K562 (cell line): ENCODE data around the gene PPP2R3B. TPM values are rescaled to one million over a fixed set of nuclear protein-coding genes. Genes with fewer than 3 reads are reported as not detected.

Experiments
- ATAC-seq: fragments of 200-7000 bp; cut with Tn5 transposase; 3 replicates; pipeline ENCODE4 v1.9.1; 2020; ENCODE audit warnings: moderate library complexity
- BruUV-seq: library from RNA; stranded (reverse); fragments of 400-500 nt; replicated peaks from 2 replicates; lab custom pipeline; 2021; lab: Mats Ljungman, UMichigan
- CTCF ChIA-PET: fragments of 300-600 bp; formaldehyde crosslinking; extraction: SDS; loops from one replicate; lab custom pipeline; 2021; ENCODE audit warnings: low intra/inter-chr PET ratio; lab: Yijun Ruan, JAX
- POLR2A ChIA-PET: fragments of 300-600, 350-650 bp; sonication (Branson Sonifier 250); formaldehyde crosslinking; extraction: SDS; loops from one replicate; lab custom pipeline; 2021; ENCODE audit warnings: antibody characterized with exemption, inconsistent platforms; lab: Yijun Ruan, JAX
- DNase-seq, 4 experiments: peaks; one replicate each; pipeline versions ENCODE4 v3.0.0 to v3.0.0-alpha.2; 2011 to 2018; ENCODE audit warnings: low spot score in 3 of 4, mixed read lengths in 3 of 4; ENCODE audit errors: extremely low read depth in 1 of 4
- FAIRE-seq: peaks from 2 replicates; lab custom pipeline; 2011; peaks lifted over from hg19 to GRCh38; lab: Jason Lieb, UNC
- H2AFZ ChIP-seq: 2 replicates; pipeline ENCODE4 v1.6.0; 2011; ENCODE audit warnings: low read depth, low read length, control low read depth, inconsistent platforms
- H3K27ac ChIP-seq: fragments of 200-600 bp; 3 replicates; pipeline ENCODE4 v1.8.0; 2011; ENCODE audit warnings: low read depth, mild to moderate bottlenecking, control low read depth, inconsistent platforms, low read length, moderate library complexity, mixed read lengths; ENCODE audit errors: extremely low read depth
- H3K27me3 ChIP-seq, 2 experiments: fragments of 300-600 bp in 1 of 2; 2 replicates in 1 of 2; 3 replicates in 1 of 2; pipeline versions ENCODE4 v1.6.0 to v1.8.0; 2011; ENCODE audit warnings: inconsistent platforms in 2 of 2, low read length in 2 of 2, mild to moderate bottlenecking in 1 of 2, mixed read lengths in 1 of 2, moderate library complexity in 1 of 2; ENCODE audit not compliant: control insufficient read depth in 2 of 2, insufficient read depth in 2 of 2
- H3K36me3 ChIP-seq: fragments of 300-600 bp; 3 replicates; pipeline ENCODE4 v1.8.0; 2011; ENCODE audit warnings: mild to moderate bottlenecking, low read length, inconsistent platforms; ENCODE audit not compliant: control insufficient read depth, insufficient read depth
- H3K4me1 ChIP-seq, 2 experiments: fragments of 200-600 bp in 1 of 2; replicated peaks in 1 of 2; 2 replicates in 1 of 2; 3 replicates in 1 of 2; pipeline versions ENCODE4 v1.5.1 to v1.8.0; 2011; ENCODE audit warnings: inconsistent platforms in 2 of 2, low read length in 2 of 2, mild to moderate bottlenecking in 1 of 2, mixed read lengths in 1 of 2, moderate library complexity in 1 of 2; ENCODE audit not compliant: control insufficient read depth in 2 of 2, insufficient read depth in 2 of 2
- H3K4me2 ChIP-seq: 2 replicates; pipeline ENCODE4 v1.6.1; 2011; ENCODE audit warnings: low read length, control low read depth, inconsistent platforms, mixed read lengths; ENCODE audit not compliant: insufficient read depth
- H3K4me3 ChIP-seq: fragments of 200-600 bp; sonication (generic), shearing (Covaris generic); 2 replicates; pipeline ENCODE4 v1.5.1; 2016; ENCODE audit warnings: control low read depth, inconsistent platforms
- H3K79me2 ChIP-seq: fragments of 200-600 bp; 3 replicates; pipeline ENCODE4 v1.8.0; 2011; ENCODE audit warnings: low read length, inconsistent platforms; ENCODE audit not compliant: control insufficient read depth, insufficient read depth
- H3K9ac ChIP-seq, 2 experiments: 2 replicates each; pipeline versions ENCODE4 v1.6.0 to v1.6.1; 2011; ENCODE audit warnings: low read depth in 2 of 2, low read length in 2 of 2, control low read depth in 1 of 2, inconsistent platforms in 1 of 2, mild to moderate bottlenecking in 1 of 2, mixed read lengths in 1 of 2; ENCODE audit not compliant: insufficient read depth in 1 of 2
- H3K9me1 ChIP-seq: one replicate; pipeline ENCODE4 v1.6.0; 2011; ENCODE audit warnings: inconsistent platforms, mild to moderate bottlenecking, low read length, moderate library complexity; ENCODE audit not compliant: control insufficient read depth, insufficient read depth
- H3K9me3 ChIP-seq: replicated peaks from 2 replicates; pipeline ENCODE4 v1.5.1; 2011; ENCODE audit warnings: low read depth, low read length, inconsistent platforms; ENCODE audit not compliant: control insufficient read depth, insufficient read depth
- H4K20me1 ChIP-seq: replicated peaks from 2 replicates; pipeline ENCODE4 v1.6.1; 2011; ENCODE audit warnings: low read length, inconsistent platforms, mixed read lengths; ENCODE audit not compliant: control insufficient read depth, insufficient read depth
- POLR2AphosphoS5 ChIP-seq: IDR thresholded peaks from 2 replicates; pipeline ENCODE4 v1.6.1; 2011; ENCODE audit warnings: mild to moderate bottlenecking, low read depth, low read length, moderate library complexity; ENCODE audit not compliant: control insufficient read depth, insufficient read depth
- STAG1 ChIP-seq: sonication (generic); formaldehyde crosslinking; IDR thresholded peaks from 2 replicates; pipeline ENCODE4 v1.5.0; 2020; ENCODE audit warnings: missing genetic modification reagents, borderline replicate concordance
- ZSCAN29 ChIP-seq: fragments of 450-650 bp; IDR thresholded peaks from 2 replicates; pipeline ENCODE4 v1.6.1; 2017
- WGBS: fragments of 100-300 bp; shearing (Covaris generic); methylation state at CpG from one replicate; pipeline ENCODE4 v1.1.6; 2016; ENCODE audit warnings: low coverage, mixed read lengths; ENCODE audit not compliant: insufficient coverage; ENCODE audit errors: missing lambda C conversion rate; 5-methylcytosine and 5-hydroxymethylcytosine counted together
- in situ Hi-C: fragments of 300-500 bp; cut with MboI; formaldehyde crosslinking; loops from 4 replicates; pipeline ENCODE4 v1.15.0; 2018; ENCODE audit warnings: inconsistent platforms, mixed read lengths
- intact Hi-C: fragments of 100-400 bp; cut with micrococcal nuclease; formaldehyde crosslinking; loops from 2 replicates; pipeline ENCODE4 v1.14.2; 2022
- polyA plus RNA-seq, 8 experiments: library from polyadenylated mRNA; depleted of rRNA in 4 of 8; stranded (reverse) in 5 of 8; unstranded in 3 of 8; fragments of >200 nt; fragmentation: Nextera tagmentation in 2 of 8; fragmentation: Illumina TruSeq in 1 of 8; extraction: Ambion mirVana in 2 of 8; extraction: Trizol in 1 of 8; gene quantifications; 2 replicates each; pipeline versions ENCODE4 v1.2.1 to v1.2.3, GENCODE V29; 2011 to 2014; ENCODE audit warnings: inconsistent platforms in 1 of 8, missing spikeins in 1 of 8
- total RNA-seq, 7 experiments: library from RNA; depleted of rRNA in 6 of 7; stranded (reverse); fragments of >200 nt in 6 of 7; fragmentation: Illumina TruSeq in 2 of 7; extraction: Trizol in 2 of 7; gene quantifications; 2 replicates each; pipeline versions ENCODE4 v1.2.1 to v1.2.3, GENCODE V29; 2011 to 2021; ENCODE audit warnings: low replicate concordance in 1 of 7
- TF ChIP-seq, protein P1 (sequence below): fragments of 250-450 bp; sonication (Bioruptor Pico); IDR thresholded peaks from 2 replicates; pipeline ENCODE4 v1.4.0; 2020; ENCODE audit warnings: mild to moderate bottlenecking, moderate library complexity, borderline replicate concordance
- TF ChIP-seq, protein P2 (sequence below), 2 experiments: fragments of 150-350 bp in 1 of 2; IDR thresholded peaks; 2 replicates each; pipeline ENCODE4 v1.6.1; 2012 to 2016; ENCODE audit warnings: low read depth in 2 of 2, low read length in 2 of 2, mild to moderate bottlenecking in 1 of 2, moderate library complexity in 1 of 2
- TF ChIP-seq, protein P3 (sequence below): fragments of 150-350 bp; IDR thresholded peaks from 2 replicates; pipeline ENCODE4 v1.6.1; 2014; ENCODE audit warnings: low read depth, mild to moderate bottlenecking, low read length, borderline replicate concordance

Gene PPP2R3B
- total and polyA plus RNA-seq, 9 of the 15 experiments (the other 6 are each of a cell fraction or from before 2014, with no cell fraction given) = 0.04 to 18.2 (median 8.2) TPM; not detected in 1

DNA sequence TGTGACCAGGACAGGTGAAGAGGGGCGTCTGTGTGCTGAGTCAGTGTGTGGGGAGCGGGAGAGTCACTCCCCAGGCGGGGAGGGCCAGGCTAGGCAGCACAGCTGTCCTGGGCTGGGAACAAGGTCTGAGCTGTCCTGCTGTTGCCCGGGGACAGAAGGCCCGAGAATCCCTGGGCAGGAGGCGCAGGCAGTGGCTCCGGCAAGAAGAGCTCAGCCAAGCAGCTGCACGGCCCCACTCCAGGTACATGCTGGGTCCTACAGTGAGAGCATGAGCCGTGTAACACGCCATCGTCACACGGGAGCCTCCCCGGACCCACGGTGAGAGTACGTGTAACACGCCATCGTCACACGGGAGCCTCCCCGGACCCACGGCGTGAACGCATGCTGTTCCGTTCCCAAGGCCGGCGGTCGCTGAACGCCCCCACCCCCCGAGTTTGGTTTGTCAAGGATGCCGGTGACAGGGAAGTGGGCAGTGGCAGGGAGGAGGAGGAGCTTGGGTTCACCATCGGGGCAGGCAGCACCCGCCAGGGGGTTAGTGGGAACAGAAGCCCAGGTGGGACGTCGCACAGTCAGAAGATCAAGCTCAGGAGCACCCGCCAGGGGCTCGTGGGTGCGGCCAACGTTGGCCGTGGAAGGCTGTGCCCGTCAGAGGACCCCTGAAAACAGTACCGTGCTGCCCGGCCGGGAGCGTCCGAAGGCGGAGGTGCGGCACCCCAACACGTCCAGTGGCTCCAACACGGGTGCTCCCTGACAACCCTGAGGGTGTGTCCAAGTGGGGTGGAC is 15.6 kb downstream of the PPP2R3B start:
- no peaks in the 10 kb centered on the region for H3K9me1 ChIP-seq
- no peaks in the 10 kb centered on the region for H4K20me1 ChIP-seq
- TF ChIP-seq STAG1 (CRISPR knock-in tag) = no peak
- TF ChIP-seq, protein P1, sequence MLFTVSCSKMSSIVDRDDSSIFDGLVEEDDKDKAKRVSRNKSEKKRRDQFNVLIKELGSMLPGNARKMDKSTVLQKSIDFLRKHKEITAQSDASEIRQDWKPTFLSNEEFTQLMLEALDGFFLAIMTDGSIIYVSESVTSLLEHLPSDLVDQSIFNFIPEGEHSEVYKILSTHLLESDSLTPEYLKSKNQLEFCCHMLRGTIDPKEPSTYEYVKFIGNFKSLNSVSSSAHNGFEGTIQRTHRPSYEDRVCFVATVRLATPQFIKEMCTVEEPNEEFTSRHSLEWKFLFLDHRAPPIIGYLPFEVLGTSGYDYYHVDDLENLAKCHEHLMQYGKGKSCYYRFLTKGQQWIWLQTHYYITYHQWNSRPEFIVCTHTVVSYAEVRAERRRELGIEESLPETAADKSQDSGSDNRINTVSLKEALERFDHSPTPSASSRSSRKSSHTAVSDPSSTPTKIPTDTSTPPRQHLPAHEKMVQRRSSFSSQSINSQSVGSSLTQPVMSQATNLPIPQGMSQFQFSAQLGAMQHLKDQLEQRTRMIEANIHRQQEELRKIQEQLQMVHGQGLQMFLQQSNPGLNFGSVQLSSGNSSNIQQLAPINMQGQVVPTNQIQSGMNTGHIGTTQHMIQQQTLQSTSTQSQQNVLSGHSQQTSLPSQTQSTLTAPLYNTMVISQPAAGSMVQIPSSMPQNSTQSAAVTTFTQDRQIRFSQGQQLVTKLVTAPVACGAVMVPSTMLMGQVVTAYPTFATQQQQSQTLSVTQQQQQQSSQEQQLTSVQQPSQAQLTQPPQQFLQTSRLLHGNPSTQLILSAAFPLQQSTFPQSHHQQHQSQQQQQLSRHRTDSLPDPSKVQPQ = no peak
- TF ChIP-seq, protein P2, sequence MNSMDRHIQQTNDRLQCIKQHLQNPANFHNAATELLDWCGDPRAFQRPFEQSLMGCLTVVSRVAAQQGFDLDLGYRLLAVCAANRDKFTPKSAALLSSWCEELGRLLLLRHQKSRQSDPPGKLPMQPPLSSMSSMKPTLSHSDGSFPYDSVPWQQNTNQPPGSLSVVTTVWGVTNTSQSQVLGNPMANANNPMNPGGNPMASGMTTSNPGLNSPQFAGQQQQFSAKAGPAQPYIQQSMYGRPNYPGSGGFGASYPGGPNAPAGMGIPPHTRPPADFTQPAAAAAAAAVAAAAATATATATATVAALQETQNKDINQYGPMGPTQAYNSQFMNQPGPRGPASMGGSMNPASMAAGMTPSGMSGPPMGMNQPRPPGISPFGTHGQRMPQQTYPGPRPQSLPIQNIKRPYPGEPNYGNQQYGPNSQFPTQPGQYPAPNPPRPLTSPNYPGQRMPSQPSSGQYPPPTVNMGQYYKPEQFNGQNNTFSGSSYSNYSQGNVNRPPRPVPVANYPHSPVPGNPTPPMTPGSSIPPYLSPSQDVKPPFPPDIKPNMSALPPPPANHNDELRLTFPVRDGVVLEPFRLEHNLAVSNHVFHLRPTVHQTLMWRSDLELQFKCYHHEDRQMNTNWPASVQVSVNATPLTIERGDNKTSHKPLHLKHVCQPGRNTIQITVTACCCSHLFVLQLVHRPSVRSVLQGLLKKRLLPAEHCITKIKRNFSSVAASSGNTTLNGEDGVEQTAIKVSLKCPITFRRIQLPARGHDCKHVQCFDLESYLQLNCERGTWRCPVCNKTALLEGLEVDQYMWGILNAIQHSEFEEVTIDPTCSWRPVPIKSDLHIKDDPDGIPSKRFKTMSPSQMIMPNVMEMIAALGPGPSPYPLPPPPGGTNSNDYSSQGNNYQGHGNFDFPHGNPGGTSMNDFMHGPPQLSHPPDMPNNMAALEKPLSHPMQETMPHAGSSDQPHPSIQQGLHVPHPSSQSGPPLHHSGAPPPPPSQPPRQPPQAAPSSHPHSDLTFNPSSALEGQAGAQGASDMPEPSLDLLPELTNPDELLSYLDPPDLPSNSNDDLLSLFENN (IDR thresholded peaks at IDR 0.05; ENCODE audit: low read depth in 2 of 2, low read length in 2 of 2) = no peak
- TF ChIP-seq ZSCAN29 = no peak
- TF ChIP-seq, protein P3, sequence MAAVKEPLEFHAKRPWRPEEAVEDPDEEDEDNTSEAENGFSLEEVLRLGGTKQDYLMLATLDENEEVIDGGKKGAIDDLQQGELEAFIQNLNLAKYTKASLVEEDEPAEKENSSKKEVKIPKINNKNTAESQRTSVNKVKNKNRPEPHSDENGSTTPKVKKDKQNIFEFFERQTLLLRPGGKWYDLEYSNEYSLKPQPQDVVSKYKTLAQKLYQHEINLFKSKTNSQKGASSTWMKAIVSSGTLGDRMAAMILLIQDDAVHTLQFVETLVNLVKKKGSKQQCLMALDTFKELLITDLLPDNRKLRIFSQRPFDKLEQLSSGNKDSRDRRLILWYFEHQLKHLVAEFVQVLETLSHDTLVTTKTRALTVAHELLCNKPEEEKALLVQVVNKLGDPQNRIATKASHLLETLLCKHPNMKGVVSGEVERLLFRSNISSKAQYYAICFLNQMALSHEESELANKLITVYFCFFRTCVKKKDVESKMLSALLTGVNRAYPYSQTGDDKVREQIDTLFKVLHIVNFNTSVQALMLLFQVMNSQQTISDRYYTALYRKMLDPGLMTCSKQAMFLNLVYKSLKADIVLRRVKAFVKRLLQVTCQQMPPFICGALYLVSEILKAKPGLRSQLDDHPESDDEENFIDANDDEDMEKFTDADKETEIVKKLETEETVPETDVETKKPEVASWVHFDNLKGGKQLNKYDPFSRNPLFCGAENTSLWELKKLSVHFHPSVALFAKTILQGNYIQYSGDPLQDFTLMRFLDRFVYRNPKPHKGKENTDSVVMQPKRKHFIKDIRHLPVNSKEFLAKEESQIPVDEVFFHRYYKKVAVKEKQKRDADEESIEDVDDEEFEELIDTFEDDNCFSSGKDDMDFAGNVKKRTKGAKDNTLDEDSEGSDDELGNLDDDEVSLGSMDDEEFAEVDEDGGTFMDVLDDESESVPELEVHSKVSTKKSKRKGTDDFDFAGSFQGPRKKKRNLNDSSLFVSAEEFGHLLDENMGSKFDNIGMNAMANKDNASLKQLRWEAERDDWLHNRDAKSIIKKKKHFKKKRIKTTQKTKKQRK = no peak
- no peak for TF ChIP-seq POLR2AphosphoS5
- H3K9me3 ChIP-seq = no peaks in the 10 kb centered on the region
- H3K27me3 ChIP-seq = no peaks in the 10 kb centered on the region
- no peak overlapping the region for H3K4me3 ChIP-seq
- ChIA-PET CTCF (no interaction called here), POLR2A (no interaction called here)
- FAIRE-seq = no peak
- no peak overlapping the region for H3K9ac ChIP-seq
- no TSS peak for BruUV-seq
- H2AFZ ChIP-seq = no peak overlapping the region
- intact Hi-C loops = no loop called here
- H3K4me1 ChIP-seq = peaks cover 3 to 44% of the 10 kb centered on the region in 2 experiments; a peak in 4 of 5 replicates
- in situ Hi-C loops = no loop called here
- H3K4me2 ChIP-seq = no peak overlapping the region
- WGBS = 76% methylated on average over 15 of the region's 48 CpGs
- no peaks in the 10 kb centered on the region; the same call in 2 of the 3 replicates for H3K79me2 ChIP-seq
- H3K36me3 ChIP-seq = no peaks in the 10 kb centered on the region; the same call in 2 of the 3 replicates
- H3K27ac ChIP-seq = no peak overlapping the region
- ATAC-seq = no peak
- no peak for DNase-seq
